ENCODE results near the gene ARPC5L.
A peak's percentile ranks its signal among the peaks of the same experiment; 100 is the strongest.

ARPC5L gene

DNA sequence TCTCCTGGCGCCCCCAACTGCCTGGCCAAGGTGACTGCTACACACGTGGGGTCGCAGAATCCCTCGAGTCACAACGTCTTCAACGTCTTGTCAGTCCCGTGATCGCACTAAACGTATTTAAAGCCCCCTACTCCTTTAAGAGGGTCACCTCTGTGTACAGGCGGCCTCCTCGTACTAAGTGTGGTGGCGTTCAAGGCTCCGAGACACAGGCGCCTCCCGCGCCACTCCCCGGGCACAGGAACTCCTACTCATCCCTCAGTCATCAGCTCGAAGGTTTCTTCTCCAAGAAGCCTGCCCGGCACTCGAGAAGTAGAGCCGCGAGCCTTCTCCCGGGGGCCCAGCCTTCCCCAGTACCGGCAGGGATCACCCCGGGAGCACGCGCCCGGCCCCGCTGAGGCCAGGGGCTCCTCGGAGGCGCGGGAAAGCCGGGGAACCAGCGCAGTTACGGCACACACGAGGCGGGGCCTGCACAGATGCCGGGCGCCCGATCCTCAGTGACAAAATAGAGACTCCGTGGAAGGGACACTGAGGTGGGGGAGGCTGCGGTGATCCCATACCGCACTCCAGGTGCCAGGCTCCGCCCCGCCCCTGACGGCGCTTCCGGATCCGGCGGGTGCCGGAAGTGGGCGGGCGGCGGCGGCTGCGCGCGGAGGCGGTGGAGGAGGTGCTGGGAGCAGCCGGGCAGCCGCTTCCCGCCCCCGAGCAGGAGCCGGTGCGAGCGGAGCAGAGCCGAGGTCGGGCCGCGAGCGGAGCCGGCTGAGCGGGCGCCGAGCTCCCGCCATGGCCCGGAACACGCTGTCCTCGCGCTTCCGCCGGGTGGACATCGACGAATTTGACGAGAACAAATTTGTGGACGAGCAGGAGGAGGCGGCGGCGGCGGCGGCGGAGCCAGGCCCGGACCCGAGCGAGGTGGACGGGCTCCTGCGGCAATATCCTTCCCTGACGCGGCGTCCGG lies 6.9 kb downstream of the ARPC5L start:
- DNase-seq (ENCODE audit: low spot score), result peak; percentile 86

DNA sequence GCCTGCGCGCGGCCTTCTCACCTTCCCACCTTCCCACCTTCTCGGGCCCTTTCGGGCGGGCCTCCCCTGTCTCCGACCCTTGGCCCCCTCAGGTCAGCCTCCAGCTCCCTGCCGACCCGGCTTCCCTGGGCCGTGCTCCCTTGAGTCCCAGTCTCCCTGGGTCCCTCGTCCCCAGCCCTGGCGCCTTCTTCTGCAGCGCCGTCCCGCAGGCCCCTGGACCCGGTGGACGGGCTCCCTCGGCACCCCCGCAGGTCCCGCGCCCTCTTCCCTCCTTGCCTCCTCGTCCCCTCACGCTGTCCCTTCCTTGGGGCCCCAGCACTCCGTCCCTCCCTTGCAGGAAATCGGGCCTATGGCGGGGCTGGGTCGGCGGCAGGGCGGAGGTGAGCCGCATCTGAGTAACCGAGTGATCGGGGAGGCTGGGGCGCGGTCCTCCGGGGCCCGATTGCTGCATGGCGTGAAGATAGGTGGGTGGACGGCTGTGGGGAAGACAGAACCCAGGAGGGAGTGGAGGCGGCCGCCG lies 7.6 kb downstream of the ARPC5L start:
- DNase-seq (ENCODE audit: low spot score), result no peak

GRCh38 chr9:124869986-124870560 lies 8.1 kb downstream of the ARPC5L start:
- DNase-seq (ENCODE audit: low spot score), result peak; percentile 81

- DNase-seq (ENCODE audit: low spot score), result no peak
Observed at GRCh38 chr9:124870723-124871122, 8.8 kb downstream of the ARPC5L start.

DNA sequence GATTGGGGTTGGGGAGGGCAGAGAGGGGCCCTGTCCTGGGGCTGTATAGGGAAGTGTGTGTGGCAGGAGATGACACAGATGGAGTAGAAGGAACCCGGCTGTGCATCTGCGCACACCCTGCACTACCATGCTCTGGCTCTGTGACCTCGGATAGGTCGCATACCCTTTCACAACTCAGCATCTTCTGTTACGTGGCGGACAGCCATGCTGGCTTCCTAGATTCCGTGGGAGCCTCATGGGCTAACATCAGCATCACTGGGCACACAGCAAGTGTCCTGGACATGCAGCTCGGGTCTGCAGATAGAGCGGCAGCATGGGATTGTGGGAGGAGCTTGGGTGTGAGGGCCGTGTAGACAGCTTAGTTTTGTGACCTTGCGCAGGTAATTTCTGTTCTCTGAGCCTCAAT lies 9.2 kb downstream of the ARPC5L start:
- no peak for DNase-seq (ENCODE audit: low spot score)

DNA sequence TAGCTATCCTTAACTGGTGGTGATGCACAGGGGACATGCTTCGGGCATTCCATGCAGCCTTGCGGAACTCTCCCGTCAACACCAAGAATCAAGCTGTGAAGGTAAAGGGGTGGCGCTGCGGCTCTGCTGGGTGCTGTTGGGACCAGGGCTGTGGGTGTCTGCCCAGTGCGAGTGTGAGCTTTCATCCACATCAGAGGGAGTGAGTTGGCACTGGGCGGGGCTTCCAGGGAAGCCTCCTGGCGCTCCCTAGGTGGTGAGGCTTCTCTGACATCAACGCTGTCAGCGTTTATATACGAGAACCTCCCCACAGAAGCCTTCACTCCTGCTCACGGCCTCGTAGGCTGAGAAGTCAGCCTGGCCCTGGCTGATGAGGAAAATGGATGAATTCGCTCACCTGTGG lies 11.7 kb downstream of the ARPC5L start:
- no peak for DNase-seq (ENCODE audit: low spot score)

GRCh38 chr9:124875501-124875900 lies 13.6 kb downstream of the ARPC5L start:
- DNase-seq (ENCODE audit: low spot score), result no peak

- no peak for DNase-seq (ENCODE audit: low spot score)
Observed at GRCh38 chr9:124877021-124877782, 15.3 kb downstream of the ARPC5L start.

- DNase-seq (ENCODE audit: low spot score), result no peak
Observed at GRCh38 chr9:124878021-124878420, 16.1 kb downstream of the ARPC5L start.

DNA sequence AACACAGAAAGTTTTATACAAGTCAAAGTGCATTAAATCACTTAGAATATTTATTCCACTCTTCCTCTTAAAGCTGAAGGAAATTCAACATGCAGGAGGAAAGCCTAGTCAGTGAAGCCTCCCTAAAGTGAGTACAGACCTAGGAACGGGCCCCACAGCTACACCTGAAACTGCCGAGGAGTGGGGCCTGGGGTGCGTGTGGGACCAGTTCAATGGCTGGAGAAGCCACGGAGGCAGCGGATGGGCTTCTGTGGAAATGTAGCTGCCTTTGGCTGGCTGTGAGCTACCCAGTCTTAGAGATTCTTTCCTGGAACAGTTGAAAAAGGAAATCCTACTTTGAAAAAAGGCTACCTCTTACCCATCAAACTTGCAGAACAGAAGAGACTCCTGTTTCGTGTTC lies 16.6 kb downstream of the ARPC5L start:
- no peak for DNase-seq (ENCODE audit: low spot score)

DNA sequence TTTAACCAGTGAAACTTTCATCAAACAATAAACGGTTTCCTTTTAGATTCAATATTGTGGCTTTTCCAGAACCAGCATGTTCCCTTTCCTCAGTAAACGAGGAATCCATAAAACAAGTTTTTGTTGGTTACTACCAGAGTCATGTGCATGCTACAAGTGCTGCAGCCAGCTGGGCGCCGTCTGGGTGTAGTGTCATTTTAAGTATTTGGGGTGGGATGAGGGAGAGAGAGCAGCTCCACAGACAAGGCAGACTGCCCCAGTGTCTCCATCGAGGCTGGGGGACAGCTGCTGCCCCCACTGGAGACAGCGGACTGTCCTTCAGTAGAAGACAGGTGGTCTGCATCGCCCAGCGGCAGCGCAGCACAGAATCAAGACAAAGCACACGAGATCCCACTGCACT lies 17.3 kb downstream of the ARPC5L start:
- DNase-seq (ENCODE audit: low spot score), result no peak

- DNase-seq (ENCODE audit: low spot score), result no peak
Observed at GRCh38 chr9:124880501-124880900, 18.6 kb downstream of the ARPC5L start.

- DNase-seq (ENCODE audit: low spot score), result no peak
Observed at GRCh38 chr9:124881138-124881743, 19.3 kb downstream of the ARPC5L start.

DNA sequence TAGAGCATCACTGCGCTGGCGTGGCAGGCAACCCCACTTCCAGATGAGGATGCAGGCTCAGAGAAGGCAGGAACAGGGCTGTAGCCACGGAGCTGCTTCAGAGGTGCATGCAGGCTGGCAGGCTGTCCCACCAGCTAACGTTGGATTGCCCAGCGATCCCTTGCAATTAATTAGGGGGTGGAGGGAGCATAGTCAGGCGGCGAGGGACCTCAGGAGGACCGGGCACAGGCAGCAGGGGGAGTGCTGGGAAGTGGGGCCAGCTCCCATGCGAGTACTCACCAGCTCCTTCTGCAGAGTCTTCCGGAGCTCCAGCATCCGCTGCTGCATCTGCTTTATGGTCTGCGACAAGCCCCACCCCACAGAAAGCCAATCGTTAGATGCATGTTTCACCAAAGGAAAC lies 20.3 kb downstream of the ARPC5L start:
- no peak for DNase-seq (ENCODE audit: low spot score)

DNA sequence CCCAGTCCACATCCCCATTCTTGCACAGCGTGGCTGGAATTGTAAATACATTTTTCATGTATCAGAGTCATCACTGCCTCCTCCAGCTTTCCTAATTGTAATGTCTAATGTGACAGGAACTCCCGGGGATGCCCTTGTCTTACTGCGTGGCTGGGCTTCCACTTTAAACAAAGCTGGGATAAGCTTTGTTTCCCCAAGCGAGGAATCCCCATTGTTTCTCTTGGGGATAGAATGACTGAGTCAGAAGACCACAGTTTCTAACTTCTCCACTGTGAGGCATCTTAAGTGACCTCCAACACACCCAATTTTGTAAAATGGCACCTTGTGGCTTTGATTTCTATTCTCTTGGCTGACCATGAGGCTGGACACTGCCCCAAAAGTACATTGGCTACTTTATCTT lies 22.4 kb downstream of the ARPC5L start:
- no peak for DNase-seq (ENCODE audit: low spot score)

GRCh38 chr9:124885551-124885950 lies 23.6 kb downstream of the ARPC5L start:
- DNase-seq (ENCODE audit: low spot score), result no peak

- no peak for DNase-seq (ENCODE audit: low spot score)
Observed at GRCh38 chr9:124886461-124886860, 24.5 kb downstream of the ARPC5L start.

DNA sequence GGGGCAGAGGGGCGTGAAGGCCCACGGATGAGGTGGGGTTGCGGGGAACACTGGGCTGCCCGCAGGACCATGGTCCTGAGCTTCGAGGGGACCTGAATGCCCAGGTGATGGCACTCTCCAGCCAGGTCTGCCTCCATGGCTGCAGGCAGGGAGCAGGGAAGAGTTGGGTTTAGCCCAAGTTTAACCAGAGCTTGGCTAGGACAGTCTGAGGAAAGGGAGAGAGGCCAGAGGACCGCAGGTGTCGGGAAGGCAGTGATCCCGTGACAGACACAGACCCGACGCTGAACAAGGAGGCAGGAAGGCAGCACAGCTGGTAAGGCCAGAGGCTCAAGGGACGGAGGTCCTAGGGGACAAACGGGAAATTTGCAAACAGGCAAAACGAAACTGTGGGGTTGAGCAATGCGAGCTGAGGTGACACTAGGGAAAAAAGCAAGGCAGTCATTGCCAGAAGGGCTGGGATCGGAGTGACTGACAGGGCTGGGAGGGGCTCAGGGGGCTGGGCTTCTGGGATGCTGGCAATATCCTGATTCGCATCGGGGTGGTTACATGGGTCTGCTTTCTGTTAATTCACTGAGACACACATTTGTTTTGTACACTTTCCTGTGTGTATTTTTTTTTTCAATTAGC lies 25.0 kb downstream of the ARPC5L start:
- DNase-seq (ENCODE audit: low spot score), result no peak

- no peak for DNase-seq (ENCODE audit: low spot score)
Observed at GRCh38 chr9:124887832-124888231, 25.9 kb downstream of the ARPC5L start.

- DNase-seq (ENCODE audit: low spot score), result no peak
Observed at GRCh38 chr9:124889006-124889405, 27.1 kb downstream of the ARPC5L start.

DNA sequence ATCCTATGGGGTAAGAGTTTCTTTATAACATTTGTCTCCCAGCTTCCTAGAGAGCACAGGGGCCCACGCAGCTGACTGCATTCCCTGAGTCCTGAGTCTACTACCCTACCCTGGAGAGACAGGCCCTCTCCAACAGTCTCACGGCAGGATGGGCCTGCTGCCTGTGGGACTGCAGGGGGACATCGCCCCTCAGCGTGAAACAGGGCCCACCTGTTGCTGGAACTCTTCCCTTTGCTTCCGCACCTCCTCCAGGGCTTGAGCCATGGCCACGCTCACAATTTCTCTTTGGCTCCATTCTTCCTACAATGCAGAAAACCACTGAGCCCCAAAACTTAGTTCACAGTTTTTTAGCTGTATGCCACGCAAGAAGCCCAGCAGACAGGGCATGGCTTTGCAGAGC lies 28.2 kb downstream of the ARPC5L start:
- no peak for DNase-seq (ENCODE audit: low spot score)
